Activated CD8-positive, alpha-beta memory T cell treated with anti-CD3 and anti-CD28 coated beads for 24 hours (primary cell): ENCODE results near the gene JDP2.
A peak's percentile ranks its signal among the peaks of the same experiment; 100 is the strongest.

Source experiments
- DNase-seq: peaks from one replicate; pipeline ENCODE4 v3.0.0-alpha.2; 2020

JDP2 gene

GRCh38 chr14:75520852-75521251, 93.0 kb downstream of the JDP2 start:
- no peak for DNase-seq

- DNase-seq: peak; percentile 76
Observed at GRCh38 chr14:75521415-75522199, 93.8 kb downstream of the JDP2 start.

- peak; percentile 91 for DNase-seq
Observed at GRCh38 chr14:75522224-75522982, 94.6 kb downstream of the JDP2 start, which contains the start of gene BATF. BATF (plus strand) TSS chr14:75522469; CDS start chr14:75522683, 214 bp downstream.

- no peak for DNase-seq
Observed at GRCh38 chr14:75522983-75523318, 95.1 kb downstream of the JDP2 start.
